CD4-positive, alpha-beta T cell (primary cell): ENCODE measurements around the gene SHTN1. TPM values are rescaled to one million over a fixed set of nuclear protein-coding genes. Genes with fewer than 3 reads are reported as not detected.

Experiments
- ATAC-seq: fragments of 200-7000 bp; cut with Tn5 transposase; one replicate; pipeline ENCODE4 v1.10.0; 2022; ENCODE audit warnings: mild to moderate bottlenecking; ENCODE audit not compliant: poor library complexity
- CTCF ChIA-PET: fragments of 350-600 bp; sonication (Branson Sonifier 250); formaldehyde crosslinking; loops from one replicate; lab custom pipeline; 2021; ENCODE audit warnings: antibody characterized with exemption, inconsistent platforms; lab: Charles Lee
- POLR2A ChIA-PET: fragments of 350-600 bp; sonication (Branson Sonifier 250); formaldehyde crosslinking; loops from one replicate; lab custom pipeline; 2021; ENCODE audit warnings: antibody characterized with exemption, inconsistent platforms; lab: Charles Lee
- DNase-seq, 14 experiments: peaks; one replicate each; pipeline ENCODE4 v3.0.0-alpha.2; 2013 to 2020; ENCODE audit warnings: mixed read lengths in 2 of 14
- H3K27ac ChIP-seq, 2 donors: one replicate each; pipeline versions ENCODE4 v1.5.1 to v1.7.0; 2013; ENCODE audit warnings: low read length in 2 of 2, low read depth in 1 of 2, mild to moderate bottlenecking in 1 of 2
- H3K27me3 ChIP-seq, 2 experiments: 1 replicate in 1 of 2; 2 replicates in 1 of 2; pipeline versions ENCODE4 v1.6.1 to v1.7.0; 2013; ENCODE audit warnings: low read length in 2 of 2, control low read depth in 1 of 2, mild to moderate bottlenecking in 1 of 2, moderate library complexity in 1 of 2; ENCODE audit not compliant: insufficient read depth in 2 of 2, control insufficient read depth in 1 of 2
- H3K36me3 ChIP-seq: one replicate; pipeline ENCODE4 v1.6.1; 2013; ENCODE audit warnings: low read length, control low read depth; ENCODE audit not compliant: insufficient read depth
- H3K4me1 ChIP-seq: one replicate; pipeline ENCODE4 v1.6.1; 2013; ENCODE audit warnings: low read length, control low read depth; ENCODE audit not compliant: insufficient read depth
- H3K4me3 ChIP-seq: one replicate; pipeline ENCODE4 v1.5.1; 2013; ENCODE audit warnings: mild to moderate bottlenecking, low read length, moderate library complexity
- H3K9me3 ChIP-seq, 2 experiments: 1 replicate in 1 of 2; 2 replicates in 1 of 2; pipeline versions ENCODE4 v1.6.1 to v1.7.0; 2013; ENCODE audit warnings: low read length in 2 of 2, mild to moderate bottlenecking in 2 of 2, control low read depth in 1 of 2, moderate library complexity in 1 of 2; ENCODE audit not compliant: control insufficient read depth in 1 of 2, insufficient read depth in 1 of 2
- H3K27ac Mint-ChIP-seq: one replicate; pipeline ENCODE4 v1.8.0; 2020; ENCODE audit warnings: mixed read lengths
- H3K27me3 Mint-ChIP-seq: one replicate; pipeline ENCODE4 v1.8.0; 2021; ENCODE audit warnings: mixed read lengths
- H3K36me3 Mint-ChIP-seq: one replicate; pipeline ENCODE4 v1.8.0; 2021; ENCODE audit warnings: low read depth, mixed read lengths
- H3K4me1 Mint-ChIP-seq: one replicate; pipeline ENCODE4 v1.8.0; 2021; ENCODE audit warnings: low read depth, mixed read lengths
- H3K4me3 Mint-ChIP-seq: one replicate; pipeline ENCODE4 v1.8.0; 2020; ENCODE audit warnings: mild to moderate bottlenecking, mixed read lengths
- H3K9me3 Mint-ChIP-seq: one replicate; pipeline ENCODE4 v1.8.0; 2020; ENCODE audit warnings: mixed read lengths
- CTCF ChIP-seq: fragments of 200-600 bp; IDR thresholded peaks from one replicate; pipeline ENCODE4 v1.8.0; 2022; ENCODE audit warnings: antibody characterized with exemption, mild to moderate bottlenecking
- intact Hi-C, 2 experiments: fragments of 100-400 bp; cut with DNase I in 1 of 2; cut with micrococcal nuclease in 1 of 2; formaldehyde crosslinking; loops; one replicate each; pipeline versions ENCODE4 v1.15.1 to v1.9.0; 2023 to 2025; cut with DNase I, micrococcal nuclease
- total RNA-seq, 174 experiments: library from RNA in 2 of 174; stranded (reverse) in 2 of 174; gene quantifications; one replicate each; pipeline ENCODE4 v1.2.3 and lab custom pipeline; 2021 to 2026

The SHTN1 gene
- total RNA-seq, 2 experiments from 2014 or later, result 0.75 to 0.85 TPM

- ChIA-PET POLR2A (no interaction called here), CTCF (no interaction called here)
Observed at GRCh38 chr10:116913695-116914094, 91.3 kb downstream of the SHTN1 start.

GRCh38 chr10:116912162-116912561 is 92.8 kb downstream of the SHTN1 start:
- ChIA-PET CTCF (no interaction called here), POLR2A (no interaction called here)
- Mint-ChIP-seq H3K9me3 (no peaks in the 10 kb centered on the region), H3K4me1 (no peaks in the 10 kb centered on the region), H3K27me3 (no peaks in the 10 kb centered on the region), H3K36me3 (no peaks in the 10 kb centered on the region), H3K4me3 (no peak overlapping the region), H3K27ac (no peak overlapping the region)
- intact Hi-C loops, result no loop called here
- Histone ChIP-seq H3K27ac (no peak overlapping the region), H3K4me1 (no peaks in the 10 kb centered on the region), H3K9me3 (no peaks in the 10 kb centered on the region), H3K27me3 (no peaks in the 10 kb centered on the region), H3K4me3 (no peak overlapping the region), H3K36me3 (no peaks in the 10 kb centered on the region)
- ATAC-seq, result no peak
- no peak for DNase-seq
- no peak for TF ChIP-seq CTCF

More at GRCh38 chr10:116913695-116914094, 91.3 kb downstream of the SHTN1 start:
- TF ChIP-seq CTCF, result no peak
- Mint-ChIP-seq H3K4me3 (no peak overlapping the region), H3K27ac (no peak overlapping the region), H3K36me3 (no peaks in the 10 kb centered on the region), H3K4me1 (no peaks in the 10 kb centered on the region), H3K27me3 (no peaks in the 10 kb centered on the region), H3K9me3 (no peaks in the 10 kb centered on the region)
- DNase-seq (no peak), ATAC-seq (no peak)
- H3K27ac ChIP-seq, result no peak overlapping the region
- H3K4me3 ChIP-seq, result no peak overlapping the region
- H3K4me1 ChIP-seq, result no peaks in the 10 kb centered on the region
- intact Hi-C loops, result no loop called here
- H3K9me3 ChIP-seq, result no peaks in the 10 kb centered on the region
- H3K27me3 ChIP-seq, result no peaks in the 10 kb centered on the region
- H3K36me3 ChIP-seq, result no peaks in the 10 kb centered on the region

- no peak overlapping the region for H3K4me3 Mint-ChIP-seq
- H3K36me3 ChIP-seq, result no peaks in the 10 kb centered on the region
- no peaks in the 10 kb centered on the region for H3K36me3 Mint-ChIP-seq
- no peak overlapping the region for H3K27ac ChIP-seq
- no peaks in the 10 kb centered on the region for H3K4me1 Mint-ChIP-seq
- no peak for TF ChIP-seq CTCF
- ChIA-PET CTCF (no interaction called here), POLR2A (no interaction called here)
- H3K9me3 Mint-ChIP-seq, result no peaks in the 10 kb centered on the region
- H3K27me3 ChIP-seq, result no peaks in the 10 kb centered on the region
- H3K9me3 ChIP-seq, result no peaks in the 10 kb centered on the region
- no peaks in the 10 kb centered on the region for H3K4me1 ChIP-seq
- H3K27me3 Mint-ChIP-seq, result no peaks in the 10 kb centered on the region
- ATAC-seq (no peak), DNase-seq (no peak)
- no peak overlapping the region for H3K27ac Mint-ChIP-seq
- no peak overlapping the region for H3K4me3 ChIP-seq
- intact Hi-C loops, result no loop called here
Observed at GRCh38 chr10:116910910-116911309, 94.1 kb downstream of the SHTN1 start.
